ENCODE results near the gene ULK2.

The ULK2 gene

GRCh38 chr17:19867329-19868078 is at the start of gene ULK2:
Gene ULK2 (minus strand): TSS chr17:19867936. CDS start chr17:19867417, 519 bp downstream.
- peak within 1 kb of the TSS; percentile 82 to 89 for H3K27ac ChIP-seq
- H3K4me3 ChIP-seq: peak within 1 kb of the TSS; percentile 93
- TF ChIP-seq CTCF (IDR thresholded peaks at IDR 0.05): no peak
- no peak for DNase-seq (ENCODE audit: low spot score)

GRCh38 chr17:19915245-19915978 is 47.7 kb upstream of the ULK2 start:
- TF ChIP-seq CTCF (IDR thresholded peaks at IDR 0.05): no peak
- Histone ChIP-seq H3K4me3 (no peak overlapping the region), H3K27ac (no peak overlapping the region)
- DNase-seq (ENCODE audit: low spot score): no peak

- no peak for DNase-seq (ENCODE audit: low spot score)
- no peak overlapping the region for H3K4me3 ChIP-seq
- H3K27ac ChIP-seq: no peak overlapping the region
- no peak for TF ChIP-seq CTCF (IDR thresholded peaks at IDR 0.05)
Observed at GRCh38 chr17:19911033-19911432, 43.3 kb upstream of the ULK2 start.

- DNase-seq (ENCODE audit: low spot score): no peak
- H3K4me3 ChIP-seq: no peak overlapping the region
- TF ChIP-seq CTCF (IDR thresholded peaks at IDR 0.05): no peak
- H3K27ac ChIP-seq: no peak overlapping the region
Observed at GRCh38 chr17:19909139-19909538, 41.4 kb upstream of the ULK2 start.

GRCh38 chr17:19905502-19905901 is 37.8 kb upstream of the ULK2 start:
- TF ChIP-seq CTCF (IDR thresholded peaks at IDR 0.05): no peak
- no peak for DNase-seq (ENCODE audit: low spot score)
- Histone ChIP-seq H3K27ac (no peak overlapping the region), H3K4me3 (no peak overlapping the region)

GRCh38 chr17:19904924-19905323 is 37.2 kb upstream of the ULK2 start:
- Histone ChIP-seq H3K27ac (no peak overlapping the region), H3K4me3 (no peak overlapping the region)
- DNase-seq (ENCODE audit: low spot score): no peak
- TF ChIP-seq CTCF (IDR thresholded peaks at IDR 0.05): no peak

- no peak overlapping the region for H3K27ac ChIP-seq
- no peak overlapping the region for H3K4me3 ChIP-seq
- TF ChIP-seq CTCF (IDR thresholded peaks at IDR 0.05): no peak
- DNase-seq (ENCODE audit: low spot score): no peak
Observed at GRCh38 chr17:19904412-19904811, 36.7 kb upstream of the ULK2 start.

All from coronary artery (tissue), 2 donors.